Type B pancreatic cell (in vitro differentiated cells): ENCODE measurements around the gene CARS1. TPM values are rescaled to one million over a fixed set of nuclear protein-coding genes. Genes with fewer than 3 reads are reported as not detected.

Experiments
- DNase-seq: peaks from one replicate; pipeline ENCODE4 v3.0.0; 2021; ENCODE audit warnings: mixed read lengths; ENCODE audit not compliant: unreplicated experiment; ENCODE audit errors: extremely low spot score
- H3K27ac Mint-ChIP-seq: 2 replicates; pipeline ENCODE4 v1.8.0; 2021; ENCODE audit warnings: mild to moderate bottlenecking, mixed read lengths
- H3K27me3 Mint-ChIP-seq: 2 replicates; pipeline ENCODE4 v1.8.0; 2021; ENCODE audit warnings: mixed read lengths
- H3K36me3 Mint-ChIP-seq: 2 replicates; pipeline ENCODE4 v1.8.0; 2021; ENCODE audit warnings: mixed read lengths
- H3K4me1 Mint-ChIP-seq: one replicate; pipeline ENCODE4 v1.8.0; 2021; ENCODE audit warnings: mixed read lengths; ENCODE audit not compliant: unreplicated experiment
- H3K4me3 Mint-ChIP-seq: 2 replicates; pipeline ENCODE4 v1.8.0; 2021; ENCODE audit warnings: mild to moderate bottlenecking, mixed read lengths
- H3K9me3 Mint-ChIP-seq: 2 replicates; pipeline ENCODE4 v1.8.0; 2021; ENCODE audit warnings: mixed read lengths
- CTCF ChIP-seq: fragments of 200-600 bp; sonication (generic); conservative IDR thresholded peaks from 2 replicates; pipeline ENCODE4 v1.5.0; 2021; ENCODE audit warnings: antibody characterized with exemption, mild to moderate bottlenecking
- total RNA-seq: library from RNA; stranded (reverse); gene quantifications from 2 replicates; pipeline ENCODE4 v1.2.1, GENCODE V29; 2021; ENCODE audit warnings: low replicate concordance

CARS1 gene
- total RNA-seq, 1 donor from 2014 or later, result 38.9 TPM

GRCh38 chr11:3060436-3061025 lies 3.3 kb upstream of the CARS1 start:
- Mint-ChIP-seq H3K27me3 (peaks cover 4% of the 10 kb centered on the region), H3K4me1 (peaks cover 13% of the 10 kb centered on the region), H3K9me3 (no peaks in the 10 kb centered on the region), H3K36me3 (no peaks in the 10 kb centered on the region), H3K4me3 (no peak overlapping the region), H3K27ac (no peak overlapping the region)
- DNase-seq, result no peak
- no peak for TF ChIP-seq CTCF

DNA sequence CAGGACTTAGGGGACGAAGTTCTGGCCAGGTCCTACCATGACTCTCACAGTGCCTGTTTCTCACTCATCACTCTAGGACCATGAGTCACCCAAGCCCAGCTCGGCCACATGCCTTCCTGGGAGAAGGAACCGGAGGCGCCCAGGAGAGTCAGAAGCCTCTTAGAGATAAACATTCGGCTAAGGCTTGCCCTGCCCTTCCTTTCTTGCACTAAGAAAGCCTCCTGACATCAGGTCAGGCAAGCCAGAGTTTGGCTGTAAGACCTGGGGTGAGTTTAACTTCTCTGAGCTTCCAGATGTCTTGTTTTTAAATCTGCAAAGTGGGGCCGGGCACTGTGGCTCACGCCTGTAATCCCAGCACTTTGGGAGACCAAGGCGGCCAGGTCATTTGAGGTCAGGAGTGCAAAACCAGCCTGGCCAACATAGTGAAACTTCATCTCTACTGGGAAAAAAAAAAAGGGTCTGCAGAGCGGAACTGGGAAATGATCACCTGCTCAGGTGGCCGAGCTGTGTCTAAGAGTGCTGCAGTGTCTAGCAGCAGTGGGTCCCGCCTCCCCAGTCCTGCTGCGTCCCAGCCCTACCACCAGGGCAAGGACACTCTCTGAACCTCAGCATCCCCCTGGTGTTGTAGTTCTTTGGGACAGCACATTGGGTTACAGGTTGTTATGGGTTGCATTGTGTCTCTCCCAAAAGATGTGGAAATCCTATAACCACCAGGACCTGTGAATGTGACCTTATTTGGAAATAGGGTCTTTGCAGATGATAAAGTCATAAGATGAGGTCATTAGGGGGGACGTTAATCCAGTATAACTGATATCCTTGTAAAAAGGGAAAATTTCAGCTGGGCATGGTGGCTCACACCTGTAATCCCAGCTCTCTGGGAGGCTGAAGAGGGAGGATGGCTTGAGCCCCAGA lies 1.8 kb upstream of the CARS1 start:
- Mint-ChIP-seq H3K4me3 (peak overlapping the region; percentile 78), H3K4me1 (peaks cover 22% of the 10 kb centered on the region), H3K9me3 (no peaks in the 10 kb centered on the region), H3K27me3 (peaks cover 4% of the 10 kb centered on the region), H3K36me3 (peaks cover 5% of the 10 kb centered on the region), H3K27ac (no peak overlapping the region)
- peak; percentile 37 for TF ChIP-seq CTCF
- no peak for DNase-seq

DNA sequence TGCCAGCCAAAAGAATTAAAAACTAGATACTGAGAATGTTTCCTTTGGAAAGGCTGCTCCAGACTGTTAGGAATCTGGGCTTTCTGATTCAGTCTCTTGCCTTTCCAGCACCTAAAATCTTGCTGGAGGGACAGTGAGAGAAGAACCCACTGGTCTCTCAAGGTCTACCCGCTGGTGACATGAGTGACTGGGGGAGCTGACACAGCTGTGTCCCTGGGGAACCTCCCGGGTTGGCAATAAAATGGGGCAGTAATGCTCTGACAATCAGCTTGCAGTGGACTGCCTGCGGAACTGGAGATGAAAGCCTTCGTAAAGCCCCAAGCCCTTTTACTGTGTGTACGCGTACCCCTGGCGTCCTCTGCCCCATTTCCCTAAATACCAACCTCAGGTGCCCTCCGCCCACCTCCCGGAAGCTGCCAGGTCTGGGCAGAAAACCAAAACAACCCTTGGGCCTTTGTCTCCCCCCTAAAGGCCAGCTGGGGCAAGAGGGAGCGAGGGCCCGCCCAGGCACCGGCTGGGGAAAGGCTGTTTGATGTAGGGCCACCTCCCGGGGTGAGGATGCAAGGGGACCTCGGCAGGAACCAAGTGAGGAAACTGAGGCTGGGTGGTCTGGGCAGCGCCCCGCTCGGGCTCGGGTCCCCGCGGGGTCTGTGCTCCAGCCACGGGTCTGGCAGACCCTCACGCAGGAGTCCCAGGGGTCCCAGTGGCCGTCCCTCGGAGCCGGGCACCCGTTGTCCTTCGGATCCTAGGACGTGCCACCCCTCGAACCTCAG lies 741 bp downstream of the CARS1 start:
- Mint-ChIP-seq H3K27ac (peak overlapping the region; percentile 85), H3K36me3 (peaks cover 5% of the 10 kb centered on the region), H3K4me3 (peak overlapping the region; percentile 94), H3K4me1 (peaks cover 25% of the 10 kb centered on the region), H3K27me3 (no peaks in the 10 kb centered on the region), H3K9me3 (no peaks in the 10 kb centered on the region)
- no peak for DNase-seq
- no peak for TF ChIP-seq CTCF

GRCh38 chr11:3055891-3056290 lies 1.3 kb downstream of the CARS1 start:
- Mint-ChIP-seq H3K4me1 (peaks cover 31% of the 10 kb centered on the region), H3K4me3 (peak overlapping the region; percentile 94), H3K27me3 (no peaks in the 10 kb centered on the region), H3K9me3 (no peaks in the 10 kb centered on the region), H3K27ac (peak overlapping the region; percentile 85), H3K36me3 (peaks cover 5% of the 10 kb centered on the region)
- DNase-seq, result no peak
- no peak for TF ChIP-seq CTCF

GRCh38 chr11:3052567-3052966 lies 4.7 kb downstream of the CARS1 start:
- H3K36me3 Mint-ChIP-seq, result peaks cover 5% of the 10 kb centered on the region
- H3K4me3 Mint-ChIP-seq, result peak overlapping the region; percentile 22
- no peaks in the 10 kb centered on the region for H3K9me3 Mint-ChIP-seq
- peaks cover 32% of the 10 kb centered on the region for H3K4me1 Mint-ChIP-seq
- DNase-seq, result no peak
- no peak overlapping the region for H3K27ac Mint-ChIP-seq
- TF ChIP-seq CTCF, result no peak
- no peaks in the 10 kb centered on the region for H3K27me3 Mint-ChIP-seq
